Mesodermal cell (in vitro differentiated cells): Measurements from ENCODE around the gene CHD6.

Experiments
- H3K27ac ChIP-seq: 2 replicates; pipeline ENCODE4 v1.7.0; 2013; ENCODE audit warnings: mild to moderate bottlenecking, low read depth, low read length, moderate library complexity; ENCODE audit not compliant: severe bottlenecking
- H3K36me3 ChIP-seq: 2 replicates; pipeline ENCODE4 v1.7.1; 2013; ENCODE audit warnings: mild to moderate bottlenecking, low read length, moderate library complexity; ENCODE audit not compliant: control insufficient read depth, insufficient read depth
- H3K4me1 ChIP-seq: one replicate; pipeline ENCODE4 v1.7.1; 2013; ENCODE audit warnings: mild to moderate bottlenecking, low read length; ENCODE audit not compliant: insufficient read depth, control insufficient read depth, poor library complexity, severe bottlenecking
- H3K4me3 ChIP-seq: 2 replicates; pipeline ENCODE4 v1.7.0; 2013; ENCODE audit warnings: low read length, control low read depth, mild to moderate bottlenecking; ENCODE audit not compliant: insufficient read depth, poor library complexity, severe bottlenecking; ENCODE audit errors: extremely low read depth
- H3K9me3 ChIP-seq: 2 replicates; pipeline ENCODE4 v1.7.1; 2013; ENCODE audit warnings: mild to moderate bottlenecking, low read length, moderate library complexity; ENCODE audit not compliant: control insufficient read depth
- WGBS, 2 experiments: methylation state at CpG; one replicate each; pipeline ENCODE4 v1.1.5; 2013; ENCODE audit warnings: missing lambda C conversion rate in 2 of 2; ENCODE audit not compliant: insufficient coverage in 2 of 2; 5-methylcytosine and 5-hydroxymethylcytosine counted together

The CHD6 gene

GRCh38 chr20:41379551-41379950, 238.6 kb downstream of the CHD6 start:
- H3K27ac ChIP-seq, result no peak overlapping the region
- H3K4me3 ChIP-seq, result no peak overlapping the region
- H3K4me1 ChIP-seq, result no peaks in the 10 kb centered on the region
- WGBS, 2 experiments, result 96% methylated on average over 2 of the region's 2 CpGs; no CpG with 5 or more reads in 1 of the 2 experiments
- H3K9me3 ChIP-seq, result no peaks in the 10 kb centered on the region
- no peaks in the 10 kb centered on the region for H3K36me3 ChIP-seq

DNA sequence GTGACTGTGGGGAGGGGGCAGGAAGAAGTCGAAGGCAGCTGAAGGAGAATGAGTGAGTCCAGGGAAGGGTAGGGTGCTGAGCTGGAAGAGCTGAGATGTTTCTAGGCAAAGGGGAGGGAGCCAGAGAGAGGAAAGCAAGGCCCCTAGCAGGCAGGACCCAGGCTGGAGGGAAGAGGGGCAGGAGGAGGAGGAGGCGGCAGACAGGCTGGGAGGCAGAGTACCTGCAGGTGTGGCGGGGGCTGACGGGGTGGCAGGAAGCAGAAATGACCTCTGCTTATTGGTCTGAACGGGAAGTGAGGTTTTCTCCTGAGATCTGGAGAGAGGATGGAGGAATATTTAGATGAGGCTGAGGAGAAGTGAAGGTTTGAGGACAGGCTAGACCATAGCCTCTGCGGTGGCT, 240.9 kb downstream of the CHD6 start:
- no peaks in the 10 kb centered on the region for H3K4me1 ChIP-seq
- peaks cover 2% of the 10 kb centered on the region for H3K9me3 ChIP-seq
- WGBS, 2 experiments, result 69 to 82% methylated on average over 5 to 6 of the region's 6 CpGs
- H3K36me3 ChIP-seq, result no peaks in the 10 kb centered on the region
- no peak overlapping the region for H3K27ac ChIP-seq
- no peak overlapping the region for H3K4me3 ChIP-seq

DNA sequence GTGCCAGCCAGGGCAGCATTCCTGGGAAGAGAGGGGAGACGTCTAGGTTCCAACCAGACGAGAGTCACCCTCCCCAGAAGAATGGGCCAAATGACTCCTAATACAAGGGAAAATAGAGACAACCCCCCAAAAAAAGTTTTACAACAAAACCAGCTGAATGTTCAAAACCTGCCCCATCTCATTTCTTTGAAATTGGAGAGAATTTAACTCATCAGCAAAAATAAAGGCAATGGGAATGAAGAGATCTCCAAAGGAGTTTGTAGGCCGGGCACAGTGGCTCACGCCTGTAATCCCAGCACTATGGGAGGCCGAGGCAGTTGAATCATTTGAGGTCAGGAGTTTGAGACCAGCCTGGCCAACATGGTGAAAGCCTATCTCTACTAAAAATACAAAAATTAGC, 241.8 kb downstream of the CHD6 start:
- Histone ChIP-seq H3K9me3 (peaks cover 6% of the 10 kb centered on the region), H3K36me3 (no peaks in the 10 kb centered on the region), H3K4me1 (no peaks in the 10 kb centered on the region), H3K27ac (no peak overlapping the region), H3K4me3 (no peak overlapping the region)
- WGBS, 2 experiments, result 89 to 100% methylated on average over 3 of the region's 5 CpGs

- H3K4me1 ChIP-seq, result no peaks in the 10 kb centered on the region
- no peak overlapping the region for H3K4me3 ChIP-seq
- no peaks in the 10 kb centered on the region for H3K36me3 ChIP-seq
- 73 to 83% methylated on average over 9 of the region's 9 CpGs for WGBS, 2 experiments
- peaks cover 6% of the 10 kb centered on the region for H3K9me3 ChIP-seq
- H3K27ac ChIP-seq, result no peak overlapping the region
Measured at GRCh38 chr20:41375846-41376245, 242.3 kb downstream of the CHD6 start.

DNA sequence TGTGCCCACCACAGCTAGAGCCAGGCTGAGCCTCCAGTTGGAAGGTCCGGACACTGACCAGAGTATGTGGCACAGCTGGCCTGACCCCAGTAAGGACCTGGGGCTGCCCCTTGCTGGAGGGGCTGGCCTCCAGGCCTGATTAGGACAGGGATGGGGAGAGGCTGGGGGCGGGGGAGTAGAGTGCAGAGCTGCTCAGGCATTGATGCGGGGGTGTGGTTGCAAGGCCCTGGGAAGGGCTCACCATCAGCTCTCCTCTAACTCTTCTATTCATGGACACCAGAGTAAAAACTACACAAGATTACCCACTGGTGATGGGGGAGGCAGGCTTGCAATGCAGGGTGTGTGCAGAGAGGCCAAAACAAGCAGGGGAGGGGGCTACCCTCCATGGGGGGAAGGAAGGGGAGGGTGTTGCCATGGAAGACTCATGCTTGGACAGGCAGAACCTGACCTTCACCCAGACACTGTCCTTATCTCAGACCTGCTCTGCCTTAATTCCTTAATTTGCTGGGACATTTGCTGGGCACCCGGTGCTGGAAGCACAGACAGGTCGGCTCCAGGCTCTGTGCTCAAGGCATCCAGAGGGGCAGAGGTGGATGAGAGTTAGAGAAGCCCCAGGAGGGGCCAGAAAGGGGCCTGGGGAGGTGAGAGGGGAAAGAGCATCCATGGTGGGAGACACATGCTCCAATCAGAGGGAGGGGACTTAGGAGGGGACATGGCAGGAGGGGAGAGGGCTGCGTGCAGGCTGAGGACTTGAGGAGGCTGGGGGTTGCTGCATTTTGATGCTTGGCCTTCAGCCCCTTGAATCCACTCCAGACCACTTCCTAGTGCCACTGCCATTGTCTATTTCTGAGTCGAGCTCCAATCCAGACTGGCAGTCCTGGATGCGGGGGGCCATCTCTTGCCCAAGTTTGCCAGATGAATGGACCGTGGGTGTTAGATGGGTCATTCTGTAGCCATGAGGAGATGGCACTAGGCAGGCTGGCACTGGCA, 244.0 kb downstream of the CHD6 start:
- H3K4me1 ChIP-seq, result no peaks in the 10 kb centered on the region
- H3K27ac ChIP-seq, result no peak overlapping the region
- 88 to 92% methylated on average over 2 to 6 of the region's 9 CpGs for WGBS, 2 experiments
- H3K4me3 ChIP-seq, result no peak overlapping the region
- peaks cover 6% of the 10 kb centered on the region for H3K9me3 ChIP-seq
- H3K36me3 ChIP-seq, result no peaks in the 10 kb centered on the region

DNA sequence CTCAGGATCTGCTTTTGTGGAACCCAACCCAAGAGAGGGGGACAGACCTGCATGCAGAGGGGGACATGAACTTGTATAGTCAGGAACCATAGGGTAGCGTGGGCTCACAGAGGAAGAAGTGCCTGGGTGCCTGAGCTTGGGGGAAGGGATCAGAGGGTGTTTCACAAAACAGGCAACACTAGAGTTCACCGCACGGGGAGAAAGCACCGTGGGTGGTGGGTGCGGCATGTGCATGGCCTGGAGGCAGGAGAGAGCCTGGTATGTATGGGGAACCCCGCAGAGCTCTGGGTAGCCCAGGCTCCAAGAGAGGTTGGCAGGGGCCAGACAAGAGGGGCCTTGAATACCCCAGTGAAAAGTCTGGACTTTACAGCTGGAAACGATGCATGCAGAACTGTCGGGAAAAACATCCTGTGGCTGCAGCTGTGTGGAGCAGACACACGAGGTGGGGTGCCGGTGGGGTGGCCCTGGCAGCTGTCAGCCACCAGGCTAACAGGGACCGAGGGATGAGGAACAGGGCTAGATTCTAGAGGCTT, 244.9 kb downstream of the CHD6 start:
- H3K27ac ChIP-seq, result no peak overlapping the region

GRCh38 chr20:41371371-41371770, 246.8 kb downstream of the CHD6 start:
- Histone ChIP-seq H3K27ac (no peak overlapping the region), H3K4me1 (no peaks in the 10 kb centered on the region), H3K9me3 (peaks cover 6% of the 10 kb centered on the region), H3K36me3 (no peaks in the 10 kb centered on the region), H3K4me3 (no peak overlapping the region)
- WGBS, 2 experiments, result 83 to 86% methylated on average over 3 to 4 of the region's 4 CpGs

More for the DNA sequence above, 244.9 kb downstream of the CHD6 start:
- Histone ChIP-seq H3K9me3 (peaks cover 6% of the 10 kb centered on the region), H3K4me3 (no peak overlapping the region), H3K4me1 (no peaks in the 10 kb centered on the region), H3K36me3 (no peaks in the 10 kb centered on the region)
- WGBS, 2 experiments, result 85 to 94% methylated on average over 11 of the region's 11 CpGs

GRCh38 chr20:41370176-41370575, 248.0 kb downstream of the CHD6 start:
- 93 to 96% methylated on average over 5 of the region's 5 CpGs for WGBS, 2 experiments
- Histone ChIP-seq H3K9me3 (peaks cover 6% of the 10 kb centered on the region), H3K4me3 (no peak overlapping the region), H3K27ac (no peak overlapping the region), H3K4me1 (no peaks in the 10 kb centered on the region), H3K36me3 (no peaks in the 10 kb centered on the region)

GRCh38 chr20:41369673-41370072, 248.5 kb downstream of the CHD6 start:
- Histone ChIP-seq H3K4me1 (no peaks in the 10 kb centered on the region), H3K27ac (no peak overlapping the region), H3K36me3 (no peaks in the 10 kb centered on the region), H3K4me3 (no peak overlapping the region), H3K9me3 (peaks cover 6% of the 10 kb centered on the region)
- WGBS, 2 experiments, result 79 to 92% methylated on average over 1 to 2 of the region's 2 CpGs

GRCh38 chr20:41367956-41368355, 250.2 kb downstream of the CHD6 start:
- Histone ChIP-seq H3K9me3 (peaks cover 6% of the 10 kb centered on the region), H3K27ac (no peak overlapping the region), H3K4me3 (no peak overlapping the region), H3K36me3 (no peaks in the 10 kb centered on the region), H3K4me1 (no peaks in the 10 kb centered on the region)
- 86 to 95% methylated on average over 2 to 3 of the region's 3 CpGs for WGBS, 2 experiments

DNA sequence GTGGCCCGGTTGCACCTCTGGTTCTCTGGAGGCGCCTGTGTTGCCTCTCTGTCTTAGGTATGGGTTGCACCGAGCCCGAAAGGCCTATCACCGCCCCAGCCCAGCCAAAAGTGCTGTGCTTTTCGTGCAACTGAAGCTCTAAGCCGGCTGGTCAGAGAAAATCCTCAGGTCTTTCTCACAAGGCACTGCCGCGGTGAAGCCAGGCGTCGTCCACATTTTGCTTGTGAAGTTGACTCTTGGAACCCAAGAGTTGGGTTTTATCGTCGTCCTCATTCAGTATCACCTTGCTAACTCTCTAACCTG, 250.8 kb downstream of the CHD6 start:
- no peak overlapping the region for H3K4me3 ChIP-seq
- no peak overlapping the region for H3K27ac ChIP-seq
- WGBS, 2 experiments, result 64 to 67% methylated on average over 10 to 13 of the region's 13 CpGs
- H3K36me3 ChIP-seq, result no peaks in the 10 kb centered on the region
- no peaks in the 10 kb centered on the region for H3K4me1 ChIP-seq
- peaks cover 4% of the 10 kb centered on the region for H3K9me3 ChIP-seq
